ENCODE results near the gene SETSIP.
"Not testable (repeated sequence)": the region's sequence is repeated elsewhere in the genome, so short reads cannot be mapped to it uniquely, and the experiment has no call there.

Gene SETSIP

DNA sequence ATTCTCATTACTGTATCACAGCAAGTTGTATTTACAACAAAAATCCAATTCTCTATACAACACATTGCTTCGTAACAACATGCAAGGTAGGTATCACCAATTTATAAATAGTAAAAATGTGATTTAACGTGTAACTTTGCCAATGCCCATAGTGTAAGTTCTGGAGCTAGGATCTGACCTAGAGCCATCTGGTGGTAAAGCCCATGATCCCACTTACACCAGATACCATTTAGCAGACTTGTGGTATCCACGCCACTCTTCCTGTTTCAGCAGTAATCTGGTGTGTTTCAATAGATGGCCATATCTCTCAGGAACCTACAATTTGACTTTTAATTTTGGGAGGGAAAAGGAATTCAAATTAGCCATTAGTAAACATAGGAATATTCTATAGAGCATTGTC lies 10.2 kb downstream of the SETSIP start:
- in situ Hi-C loops (cut with MboI; ENCODE audit: low sequenced_read_pairs), result no loop called here

DNA sequence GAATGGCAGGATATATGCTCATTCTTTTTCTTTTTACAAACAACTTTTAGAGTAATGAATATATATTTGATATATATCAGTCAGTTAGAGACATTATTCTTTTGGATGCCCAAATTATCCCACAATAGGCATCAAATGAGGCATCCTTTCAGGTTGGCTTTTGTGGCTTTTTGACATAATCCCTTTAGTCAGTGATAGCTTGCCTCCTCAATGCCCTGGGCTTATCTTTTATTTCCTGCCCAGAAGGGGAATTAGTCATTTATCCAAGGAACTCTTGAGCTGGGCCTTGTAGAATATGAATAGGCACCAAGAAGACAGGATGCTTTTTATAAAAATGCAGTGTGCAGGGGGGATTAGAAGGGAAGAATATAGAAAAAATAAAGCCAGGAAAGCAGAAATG lies 23.3 kb downstream of the SETSIP start:
- in situ Hi-C loops (cut with MboI; ENCODE audit: low sequenced_read_pairs), result no loop called here

DNA sequence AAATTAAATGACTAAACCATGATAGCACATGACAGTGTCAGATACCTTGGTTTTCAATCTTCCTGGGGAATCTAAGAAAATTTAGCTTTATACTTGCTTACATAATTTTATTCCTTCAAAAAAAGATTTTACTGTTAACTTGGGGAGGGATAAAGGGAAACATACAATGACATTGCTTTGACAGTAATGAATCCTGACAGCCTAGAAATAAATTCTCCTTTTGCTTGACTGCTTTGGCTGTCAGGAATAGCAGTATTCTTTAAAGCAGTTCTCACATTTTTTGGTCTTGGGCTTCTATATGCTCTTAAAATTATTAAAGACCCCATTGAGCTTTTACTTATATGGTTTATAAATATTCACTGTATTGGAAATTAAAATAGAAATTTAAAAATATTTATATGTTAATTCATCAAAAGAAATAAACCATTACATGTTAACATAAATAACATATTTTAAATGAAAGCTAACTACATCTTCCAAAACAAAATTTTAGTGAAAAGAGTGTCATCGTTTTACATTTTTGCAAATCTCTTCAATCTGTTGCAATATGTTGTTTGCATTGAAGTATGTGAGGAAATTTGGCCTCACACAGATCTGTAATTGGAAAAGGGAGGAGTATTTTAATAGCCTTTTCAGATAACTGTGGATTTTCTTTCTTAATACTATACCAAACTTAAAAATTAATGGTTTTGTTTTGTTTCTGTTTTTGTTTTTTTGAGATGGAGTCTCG lies 29.3 kb downstream of the SETSIP start:
- in situ Hi-C loops (cut with MboI; ENCODE audit: low sequenced_read_pairs), result no loop called here

DNA sequence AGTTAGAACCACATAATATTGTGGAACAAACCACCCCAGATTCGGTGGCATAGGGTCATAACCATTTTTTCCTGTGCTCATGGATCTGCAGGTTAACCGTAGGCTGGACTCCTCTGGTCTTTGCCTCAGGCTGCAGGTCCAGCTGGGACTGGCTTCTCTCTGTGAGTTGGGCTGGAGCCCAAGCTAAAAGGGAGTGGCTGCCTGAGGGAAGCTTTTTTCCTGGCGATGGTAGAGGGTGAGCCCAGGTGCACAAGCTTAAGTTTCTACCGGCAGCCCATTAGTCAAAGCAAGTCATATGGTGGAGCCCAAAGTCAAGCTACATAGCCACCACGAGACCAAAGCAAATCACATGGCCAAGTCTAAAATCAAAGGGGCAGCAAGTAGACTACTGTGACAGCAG lies 31.6 kb downstream of the SETSIP start:
- in situ Hi-C loops (cut with MboI; ENCODE audit: low sequenced_read_pairs), result no loop called here

GRCh38 chr1:92040971-92041370 lies 34.2 kb downstream of the SETSIP start:
- in situ Hi-C loops (cut with MboI; ENCODE audit: low sequenced_read_pairs), result no loop called here

DNA sequence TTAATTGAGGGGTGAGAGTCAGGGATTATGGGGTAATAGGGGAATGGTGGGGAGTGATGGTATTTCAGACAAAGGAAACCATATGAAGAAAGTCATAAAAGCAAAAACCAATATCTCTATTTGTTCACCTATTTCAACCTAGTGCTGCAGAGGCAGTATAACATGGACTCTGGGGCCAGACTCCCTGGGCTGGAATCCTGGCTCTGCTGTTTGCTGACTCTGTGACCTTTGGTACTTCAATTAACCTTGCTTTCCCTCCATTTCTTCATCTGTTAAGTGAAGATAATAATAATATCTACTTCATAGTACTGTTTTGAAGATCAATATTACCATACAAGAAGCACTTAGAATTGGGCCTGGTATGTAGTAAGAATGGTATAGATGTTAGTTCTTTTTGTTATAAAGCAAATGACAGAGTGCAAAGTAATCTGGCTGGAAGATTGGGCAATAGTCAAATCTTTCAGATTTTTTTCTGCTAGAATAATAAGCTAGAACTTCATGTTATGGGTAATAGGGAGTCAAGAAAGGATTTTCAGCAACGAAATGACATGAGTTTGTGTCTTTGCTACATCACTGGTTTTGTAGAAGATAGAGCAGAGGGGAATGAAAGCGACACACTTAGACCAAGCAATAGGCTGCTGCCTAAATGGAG lies 36.4 kb downstream of the SETSIP start:
- in situ Hi-C loops (cut with MboI; ENCODE audit: low sequenced_read_pairs), result no loop called here

- in situ Hi-C loops (cut with MboI; ENCODE audit: low sequenced_read_pairs), result no loop called here
These were observed 37.8 kb downstream of the SETSIP start for GRCh38 chr1:92037400-92037799.

- in situ Hi-C loops (cut with MboI; ENCODE audit: low sequenced_read_pairs), result no loop called here
These were observed 43.7 kb downstream of the SETSIP start for GRCh38 chr1:92031281-92032110.

DNA sequence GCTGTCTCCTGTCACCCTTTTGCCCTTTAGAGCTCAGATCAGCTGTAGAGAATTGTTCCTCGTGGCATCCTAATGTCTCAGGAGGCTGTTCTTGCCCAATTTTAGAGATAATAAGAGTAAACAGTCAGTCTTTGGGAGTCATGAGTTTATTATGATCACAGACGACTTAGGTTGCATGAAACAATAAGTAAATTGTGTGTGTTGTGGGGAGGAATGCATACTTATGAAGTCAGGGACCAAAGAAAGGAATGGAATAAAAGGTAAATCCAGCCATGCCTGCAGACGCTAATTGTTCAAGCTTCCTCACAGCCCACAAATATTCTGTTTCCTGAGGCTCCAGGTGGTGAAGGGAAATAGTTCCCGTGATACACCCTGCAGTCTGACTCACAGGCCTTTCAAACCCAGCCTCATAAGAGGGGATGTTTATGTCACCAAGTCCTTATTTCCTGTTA lies 44.5 kb downstream of the SETSIP start:
- in situ Hi-C loops (cut with MboI; ENCODE audit: low sequenced_read_pairs), result no loop called here

DNA sequence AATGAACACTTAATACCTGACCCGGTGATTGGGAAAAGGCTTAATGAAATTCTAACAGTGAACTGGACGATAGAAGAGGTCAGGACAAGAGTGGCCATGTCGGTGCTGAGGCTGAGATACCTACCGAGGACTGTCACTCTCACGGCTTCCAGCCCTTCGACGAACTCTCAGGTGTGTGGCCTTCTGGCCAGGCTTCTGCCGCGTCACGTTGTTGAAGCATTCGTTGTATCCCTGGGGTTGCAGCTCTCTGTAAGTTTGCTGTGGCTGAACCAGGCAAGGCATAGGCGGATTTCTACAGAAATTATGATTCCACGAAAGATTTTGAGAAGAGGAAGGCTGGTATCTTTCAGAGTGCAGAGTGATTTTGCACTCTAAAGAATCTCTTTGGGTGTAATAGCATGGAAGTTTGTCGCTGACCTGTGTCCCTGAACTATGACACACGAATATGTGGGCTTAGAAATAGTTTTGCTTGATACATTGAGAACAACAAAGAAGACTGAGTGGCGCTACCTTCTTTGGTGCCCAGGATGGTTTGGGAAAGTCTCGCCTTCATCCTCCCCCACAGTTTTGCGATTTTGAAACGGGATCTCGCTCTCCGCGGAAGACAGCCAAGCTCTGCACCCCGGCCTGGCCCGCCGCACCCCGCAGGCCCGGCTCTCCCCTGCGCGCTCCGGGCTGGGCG lies 45.8 kb downstream of the SETSIP start:
- in situ Hi-C loops (cut with MboI; ENCODE audit: low sequenced_read_pairs), result no loop called here

DNA sequence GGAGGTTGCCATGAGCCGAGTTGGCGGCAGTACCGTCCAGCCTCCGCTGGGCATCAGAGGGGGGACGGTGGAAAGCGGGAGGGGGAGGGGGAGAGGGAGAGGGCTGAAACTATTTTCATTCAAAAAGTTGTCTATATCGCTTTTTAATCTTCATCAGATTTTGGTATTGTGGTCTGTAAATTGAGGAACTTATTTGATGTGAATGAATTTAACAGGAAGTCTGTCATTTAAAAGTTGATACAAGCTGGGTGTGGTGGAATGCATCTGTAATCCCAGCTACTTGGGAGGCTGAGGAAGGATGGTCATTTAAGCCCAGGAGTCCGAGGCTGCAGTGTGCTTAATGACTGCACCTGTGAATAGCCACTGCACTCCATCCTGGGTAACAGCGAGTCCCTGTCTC lies 48.4 kb downstream of the SETSIP start:
- in situ Hi-C loops (cut with MboI; ENCODE audit: low sequenced_read_pairs), result no loop called here

GRCh38 chr1:92026042-92026441 lies 49.2 kb downstream of the SETSIP start:
- in situ Hi-C loops (cut with MboI; ENCODE audit: low sequenced_read_pairs), result not testable (repeated sequence)
